ENCODE measurements around the gene CCDC171. TPM values are rescaled to one million over a fixed set of nuclear protein-coding genes. Genes with fewer than 3 reads are reported as not detected.

CCDC171 gene
- total RNA-seq, 1 experiment from 2014 or later: 2.8 TPM

DNA sequence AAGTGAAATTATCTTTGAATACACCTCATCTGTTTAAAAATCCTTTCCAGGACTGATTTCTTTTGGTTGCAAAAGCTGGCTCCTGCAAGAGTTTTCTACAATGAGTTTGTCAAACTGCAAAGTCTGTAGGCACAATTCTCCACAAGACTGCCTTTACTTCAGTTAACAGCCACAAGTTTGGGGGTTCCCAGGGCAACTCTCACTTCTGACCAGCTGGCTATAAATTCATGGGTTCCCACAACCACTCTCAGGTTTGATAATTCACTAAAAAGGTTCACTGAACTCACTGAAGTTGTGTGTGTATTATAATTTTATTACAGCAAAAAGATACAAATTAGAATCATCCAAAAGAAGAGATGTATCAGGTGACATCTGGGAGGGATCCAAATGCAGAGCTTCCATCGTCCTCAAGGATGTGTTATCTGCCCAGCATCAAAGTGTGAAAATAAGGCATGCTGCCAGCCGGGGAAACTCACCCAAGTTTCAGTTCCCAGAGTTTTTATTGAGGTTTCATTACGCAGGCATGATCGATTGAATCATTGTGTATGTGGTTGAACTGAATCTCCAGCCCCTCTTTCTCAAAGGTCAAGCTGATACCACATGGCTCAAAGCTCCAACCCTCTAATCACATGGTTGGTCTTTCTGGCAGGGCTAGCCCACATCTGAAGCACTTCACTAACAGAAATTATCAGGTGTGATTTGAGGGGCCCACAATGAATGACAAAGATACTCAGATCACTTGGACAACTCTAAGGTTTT, 23.1 kb upstream of the CCDC171 start:
- no peaks in the 10 kb centered on the region for H3K36me3 Mint-ChIP-seq
- ChIA-PET CTCF (interaction anchor here (0.9 to 1.4 kb wide), 2 partner anchors 17 to 23 kb away, joined by 4 read pairs; partner anchors contain the start of gene CCDC171), POLR2A (no interaction called here)
- H3K27me3 Mint-ChIP-seq (ENCODE audit: low read depth): no peaks in the 10 kb centered on the region
- TF ChIP-seq SMAD3 (CRISPR knock-in tag; IDR thresholded peaks at IDR 0.05; ENCODE audit: borderline replicate concordance) (no peak), CTCF (IDR thresholded peaks at IDR 0.05) (no peak), ZNF121 (CRISPR knock-in tag; IDR thresholded peaks at IDR 0.05) (no peak), RORB (CRISPR knock-in tag; IDR thresholded peaks at IDR 0.05) (no peak), ELF4 (CRISPR knock-in tag; IDR thresholded peaks at IDR 0.05; ENCODE audit: low read depth) (no peak), ESRRA (CRISPR knock-in tag; IDR thresholded peaks at IDR 0.05; ENCODE audit: borderline replicate concordance) (no peak), ZNF138 (CRISPR knock-in tag; conservative IDR thresholded peaks at IDR 0.05) (no peak), ZNF416 (CRISPR knock-in tag; IDR thresholded peaks at IDR 0.05) (no peak), JUN (CRISPR knock-in tag; IDR thresholded peaks at IDR 0.05) (no peak), ZNF532 (CRISPR knock-in tag; IDR thresholded peaks at IDR 0.05; ENCODE audit: borderline replicate concordance) (no peak), ERG (CRISPR knock-in tag; IDR thresholded peaks at IDR 0.05) (no peak)
- TF ChIP-seq, protein P1, sequence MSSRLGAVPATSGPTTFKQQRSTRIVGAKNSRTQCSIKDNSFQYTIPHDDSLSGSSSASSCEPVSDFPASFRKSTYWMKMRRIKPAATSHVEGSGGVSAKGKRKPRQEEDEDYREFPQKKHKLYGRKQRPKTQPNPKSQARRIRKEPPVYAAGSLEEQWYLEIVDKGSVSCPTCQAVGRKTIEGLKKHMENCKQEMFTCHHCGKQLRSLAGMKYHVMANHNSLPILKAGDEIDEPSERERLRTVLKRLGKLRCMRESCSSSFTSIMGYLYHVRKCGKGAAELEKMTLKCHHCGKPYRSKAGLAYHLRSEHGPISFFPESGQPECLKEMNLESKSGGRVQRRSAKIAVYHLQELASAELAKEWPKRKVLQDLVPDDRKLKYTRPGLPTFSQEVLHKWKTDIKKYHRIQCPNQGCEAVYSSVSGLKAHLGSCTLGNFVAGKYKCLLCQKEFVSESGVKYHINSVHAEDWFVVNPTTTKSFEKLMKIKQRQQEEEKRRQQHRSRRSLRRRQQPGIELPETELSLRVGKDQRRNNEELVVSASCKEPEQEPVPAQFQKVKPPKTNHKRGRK (CRISPR knock-in tag; IDR thresholded peaks at IDR 0.05; ENCODE audit: borderline replicate concordance): no peak
- TF ChIP-seq, protein P2, sequence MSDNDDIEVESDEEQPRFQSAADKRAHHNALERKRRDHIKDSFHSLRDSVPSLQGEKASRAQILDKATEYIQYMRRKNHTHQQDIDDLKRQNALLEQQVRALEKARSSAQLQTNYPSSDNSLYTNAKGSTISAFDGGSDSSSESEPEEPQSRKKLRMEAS (CRISPR knock-in tag; IDR thresholded peaks at IDR 0.05): no peak
- TF ChIP-seq, protein P3, sequence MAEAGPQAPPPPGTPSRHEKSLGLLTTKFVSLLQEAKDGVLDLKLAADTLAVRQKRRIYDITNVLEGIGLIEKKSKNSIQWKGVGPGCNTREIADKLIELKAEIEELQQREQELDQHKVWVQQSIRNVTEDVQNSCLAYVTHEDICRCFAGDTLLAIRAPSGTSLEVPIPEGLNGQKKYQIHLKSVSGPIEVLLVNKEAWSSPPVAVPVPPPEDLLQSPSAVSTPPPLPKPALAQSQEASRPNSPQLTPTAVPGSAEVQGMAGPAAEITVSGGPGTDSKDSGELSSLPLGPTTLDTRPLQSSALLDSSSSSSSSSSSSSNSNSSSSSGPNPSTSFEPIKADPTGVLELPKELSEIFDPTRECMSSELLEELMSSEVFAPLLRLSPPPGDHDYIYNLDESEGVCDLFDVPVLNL (CRISPR knock-in tag; IDR thresholded peaks at IDR 0.05; ENCODE audit: borderline replicate concordance, low read depth): no peak
- TF ChIP-seq, protein P4, sequence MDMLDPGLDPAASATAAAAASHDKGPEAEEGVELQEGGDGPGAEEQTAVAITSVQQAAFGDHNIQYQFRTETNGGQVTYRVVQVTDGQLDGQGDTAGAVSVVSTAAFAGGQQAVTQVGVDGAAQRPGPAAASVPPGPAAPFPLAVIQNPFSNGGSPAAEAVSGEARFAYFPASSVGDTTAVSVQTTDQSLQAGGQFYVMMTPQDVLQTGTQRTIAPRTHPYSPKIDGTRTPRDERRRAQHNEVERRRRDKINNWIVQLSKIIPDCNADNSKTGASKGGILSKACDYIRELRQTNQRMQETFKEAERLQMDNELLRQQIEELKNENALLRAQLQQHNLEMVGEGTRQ (CRISPR knock-in tag; IDR thresholded peaks at IDR 0.05): no peak
- TF ChIP-seq, protein P5, sequence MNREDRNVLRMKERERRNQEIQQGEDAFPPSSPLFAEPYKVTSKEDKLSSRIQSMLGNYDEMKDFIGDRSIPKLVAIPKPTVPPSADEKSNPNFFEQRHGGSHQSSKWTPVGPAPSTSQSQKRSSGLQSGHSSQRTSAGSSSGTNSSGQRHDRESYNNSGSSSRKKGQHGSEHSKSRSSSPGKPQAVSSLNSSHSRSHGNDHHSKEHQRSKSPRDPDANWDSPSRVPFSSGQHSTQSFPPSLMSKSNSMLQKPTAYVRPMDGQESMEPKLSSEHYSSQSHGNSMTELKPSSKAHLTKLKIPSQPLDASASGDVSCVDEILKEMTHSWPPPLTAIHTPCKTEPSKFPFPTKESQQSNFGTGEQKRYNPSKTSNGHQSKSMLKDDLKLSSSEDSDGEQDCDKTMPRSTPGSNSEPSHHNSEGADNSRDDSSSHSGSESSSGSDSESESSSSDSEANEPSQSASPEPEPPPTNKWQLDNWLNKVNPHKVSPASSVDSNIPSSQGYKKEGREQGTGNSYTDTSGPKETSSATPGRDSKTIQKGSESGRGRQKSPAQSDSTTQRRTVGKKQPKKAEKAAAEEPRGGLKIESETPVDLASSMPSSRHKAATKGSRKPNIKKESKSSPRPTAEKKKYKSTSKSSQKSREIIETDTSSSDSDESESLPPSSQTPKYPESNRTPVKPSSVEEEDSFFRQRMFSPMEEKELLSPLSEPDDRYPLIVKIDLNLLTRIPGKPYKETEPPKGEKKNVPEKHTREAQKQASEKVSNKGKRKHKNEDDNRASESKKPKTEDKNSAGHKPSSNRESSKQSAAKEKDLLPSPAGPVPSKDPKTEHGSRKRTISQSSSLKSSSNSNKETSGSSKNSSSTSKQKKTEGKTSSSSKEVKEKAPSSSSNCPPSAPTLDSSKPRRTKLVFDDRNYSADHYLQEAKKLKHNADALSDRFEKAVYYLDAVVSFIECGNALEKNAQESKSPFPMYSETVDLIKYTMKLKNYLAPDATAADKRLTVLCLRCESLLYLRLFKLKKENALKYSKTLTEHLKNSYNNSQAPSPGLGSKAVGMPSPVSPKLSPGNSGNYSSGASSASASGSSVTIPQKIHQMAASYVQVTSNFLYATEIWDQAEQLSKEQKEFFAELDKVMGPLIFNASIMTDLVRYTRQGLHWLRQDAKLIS (CRISPR knock-in tag; IDR thresholded peaks at IDR 0.05; ENCODE audit: borderline replicate concordance): no peak
- TF ChIP-seq, protein P6, sequence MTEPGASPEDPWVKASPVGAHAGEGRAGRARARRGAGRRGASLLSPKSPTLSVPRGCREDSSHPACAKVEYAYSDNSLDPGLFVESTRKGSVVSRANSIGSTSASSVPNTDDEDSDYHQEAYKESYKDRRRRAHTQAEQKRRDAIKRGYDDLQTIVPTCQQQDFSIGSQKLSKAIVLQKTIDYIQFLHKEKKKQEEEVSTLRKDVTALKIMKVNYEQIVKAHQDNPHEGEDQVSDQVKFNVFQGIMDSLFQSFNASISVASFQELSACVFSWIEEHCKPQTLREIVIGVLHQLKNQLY (CRISPR knock-in tag; IDR thresholded peaks at IDR 0.05): no peak
- TF ChIP-seq, protein P7, sequence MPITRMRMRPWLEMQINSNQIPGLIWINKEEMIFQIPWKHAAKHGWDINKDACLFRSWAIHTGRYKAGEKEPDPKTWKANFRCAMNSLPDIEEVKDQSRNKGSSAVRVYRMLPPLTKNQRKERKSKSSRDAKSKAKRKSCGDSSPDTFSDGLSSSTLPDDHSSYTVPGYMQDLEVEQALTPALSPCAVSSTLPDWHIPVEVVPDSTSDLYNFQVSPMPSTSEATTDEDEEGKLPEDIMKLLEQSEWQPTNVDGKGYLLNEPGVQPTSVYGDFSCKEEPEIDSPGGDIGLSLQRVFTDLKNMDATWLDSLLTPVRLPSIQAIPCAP (CRISPR knock-in tag; IDR thresholded peaks at IDR 0.05): no peak
- H3K27ac Mint-ChIP-seq: no peak overlapping the region
- ATAC-seq (no peak), DNase-seq (ENCODE audit: low spot score) (no peak)
- H3K4me3 Mint-ChIP-seq: no peak overlapping the region
- no peaks in the 10 kb centered on the region for H3K9me3 Mint-ChIP-seq
- H3K4me1 Mint-ChIP-seq: no peaks in the 10 kb centered on the region
